ENCODE data around the gene TUBA4B.
"Not testable (repeated sequence)": the region's sequence is repeated elsewhere in the genome, so short reads cannot be mapped to it uniquely, and the experiment has no call there.

Gene TUBA4B

DNA sequence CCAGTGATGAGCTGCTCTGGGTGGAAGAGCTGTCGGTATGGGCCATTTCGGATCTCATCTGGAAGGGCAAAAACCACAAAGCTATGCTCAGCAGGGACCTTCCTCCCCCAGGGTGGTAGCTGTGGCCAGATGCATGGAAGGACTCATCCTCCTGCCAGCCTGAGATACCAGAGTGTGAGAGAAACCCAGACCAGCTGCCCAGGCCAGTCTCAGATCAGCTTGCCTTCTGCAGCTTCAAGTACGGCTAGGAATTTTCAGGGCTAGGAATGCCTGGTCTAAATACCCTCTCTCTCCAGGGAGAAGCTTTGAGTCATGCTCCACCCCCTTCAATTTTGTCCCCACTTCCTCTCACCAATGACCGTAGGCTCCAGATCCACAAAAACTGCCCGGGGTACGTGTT is 1.4 kb upstream of the TUBA4B start:
- Histone ChIP-seq H3K4me1 (ENCODE audit: control extremely low read depth in 1 of 4, control insufficient read depth in 4 of 4, insufficient read depth in 4 of 4, low read length in 3 of 4) (peaks cover 31 to 82% (median 79%) of the 10 kb centered on the region in 4 experiments), H3K36me3 (ENCODE audit: control insufficient read depth in 4 of 4, insufficient read depth in 4 of 4, low read length in 3 of 4) (peaks cover 0 to 22% (median 13%) of the 10 kb centered on the region in 4 experiments), H3K9me3 (ENCODE audit: control extremely low read depth in 1 of 5, control insufficient read depth in 4 of 5, insufficient read depth in 2 of 5, low read depth in 1 of 5, low read length in 4 of 5) (no peaks in the 10 kb centered on the region), H3K4me3 (ENCODE audit: control insufficient read depth in 1 of 7, extremely low read depth in 1 of 7, insufficient read depth in 4 of 7, low read depth in 2 of 7, low read length in 6 of 7) (peak overlapping the region in 1 of 7 experiments; percentile 25), H3K27ac (ENCODE audit: insufficient read depth in 1 of 2, low read depth in 1 of 2, low read length in 2 of 2, poor library complexity in 1 of 2, severe bottlenecking in 2 of 2) (no peak overlapping the region), H3K27me3 (replicated peaks in 2 of 5; ENCODE audit: control insufficient read depth in 4 of 5, insufficient read depth in 5 of 5, low read length in 4 of 5) (peaks cover 0 to 10% (median 0%) of the 10 kb centered on the region in 5 experiments)
- ChIA-PET POLR2A (interaction anchor here (0.6 kb wide), 1 partner anchor 990 kb away, joined by 4 read pairs; no protein-coding TSS in a partner anchor), CTCF (interaction anchor here (0.7 to 8.7 kb wide), 9 partner anchors 20 to 278 kb away, joined by 3 to 81 read pairs (median 3); partner anchors contain the start of gene DNAJB2)
- WGBS (ENCODE audit: insufficient coverage) = 90% methylated on average over 4 of the region's 6 CpGs
- DNase-seq = no peak

- H3K27me3 ChIP-seq (replicated peaks in 2 of 5; ENCODE audit: control insufficient read depth in 4 of 5, insufficient read depth in 5 of 5, low read length in 4 of 5) = peaks cover 0 to 10% (median 0%) of the 10 kb centered on the region in 5 experiments
- no peak overlapping the region for H3K27ac ChIP-seq (ENCODE audit: insufficient read depth in 1 of 2, low read depth in 1 of 2, low read length in 2 of 2, poor library complexity in 1 of 2, severe bottlenecking in 2 of 2)
- no peak for DNase-seq
- no peaks in the 10 kb centered on the region for H3K9me3 ChIP-seq (ENCODE audit: control extremely low read depth in 1 of 5, control insufficient read depth in 4 of 5, insufficient read depth in 2 of 5, low read depth in 1 of 5, low read length in 4 of 5)
- ChIA-PET CTCF (interaction anchor here (0.9 to 8.7 kb wide), 10 partner anchors 20 to 97 kb away, joined by 3 to 81 read pairs (median 4); partner anchors contain the start of genes ANKZF1, ATG9A and DNAJB2), POLR2A (interaction anchor here (0.6 to 1.1 kb wide), 2 partner anchors 22 to 990 kb away, joined by 3 to 4 read pairs; no protein-coding TSS in a partner anchor)
- H3K36me3 ChIP-seq (ENCODE audit: control insufficient read depth in 4 of 4, insufficient read depth in 4 of 4, low read length in 3 of 4) = peaks cover 0 to 22% (median 13%) of the 10 kb centered on the region in 4 experiments
- peak overlapping the region in 5 of 7 experiments; percentile 8 to 97 (median 84) for H3K4me3 ChIP-seq (ENCODE audit: control insufficient read depth in 1 of 7, extremely low read depth in 1 of 7, insufficient read depth in 4 of 7, low read depth in 2 of 7, low read length in 6 of 7)
- WGBS (ENCODE audit: insufficient coverage) = 94% methylated on average over 3 of the region's 5 CpGs
- H3K4me1 ChIP-seq (ENCODE audit: control extremely low read depth in 1 of 4, control insufficient read depth in 4 of 4, insufficient read depth in 4 of 4, low read length in 3 of 4) = peaks cover 27 to 78% (median 74%) of the 10 kb centered on the region in 4 experiments
Measured at GRCh38 chr2:219252084-219252483, 959 bp upstream of the TUBA4B start.

DNA sequence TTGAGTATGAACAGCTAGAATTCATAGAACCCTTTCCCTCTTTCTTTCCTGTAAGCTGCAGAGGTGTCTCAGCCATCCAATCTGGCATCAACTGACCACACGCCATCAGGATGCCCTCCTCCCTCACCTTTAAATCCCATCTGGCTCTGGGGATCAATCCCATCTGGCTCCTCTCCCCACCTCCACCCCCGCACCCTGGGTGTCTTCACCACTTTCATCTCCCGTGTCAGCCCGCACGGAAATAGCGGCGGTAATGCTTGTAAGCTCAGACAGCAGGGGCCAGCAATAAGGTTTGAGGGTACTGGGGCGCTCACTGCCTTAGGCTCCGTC is 508 bp upstream of the TUBA4B start:
- H3K36me3 ChIP-seq (ENCODE audit: control insufficient read depth in 4 of 4, insufficient read depth in 4 of 4, low read length in 3 of 4) = peaks cover 0 to 22% (median 13%) of the 10 kb centered on the region in 4 experiments
- ChIA-PET POLR2A (interaction anchor here (1.1 kb wide), 1 partner anchor 22 kb away, joined by 3 read pairs; no protein-coding TSS in a partner anchor), CTCF (interaction anchor here (0.6 to 8.7 kb wide), 9 partner anchors 23 to 100 kb away, joined by 3 to 81 read pairs (median 4); partner anchors contain the start of genes ANKZF1, ATG9A and DNAJB2)
- DNase-seq = no peak
- no peak overlapping the region for H3K27ac ChIP-seq (ENCODE audit: insufficient read depth in 1 of 2, low read depth in 1 of 2, low read length in 2 of 2, poor library complexity in 1 of 2, severe bottlenecking in 2 of 2)
- H3K9me3 ChIP-seq (ENCODE audit: control extremely low read depth in 1 of 5, control insufficient read depth in 4 of 5, insufficient read depth in 2 of 5, low read depth in 1 of 5, low read length in 4 of 5) = no peaks in the 10 kb centered on the region
- H3K4me1 ChIP-seq (ENCODE audit: control extremely low read depth in 1 of 4, control insufficient read depth in 4 of 4, insufficient read depth in 4 of 4, low read length in 3 of 4) = peaks cover 24 to 73% (median 70%) of the 10 kb centered on the region in 4 experiments
- H3K27me3 ChIP-seq (replicated peaks in 2 of 5; ENCODE audit: control insufficient read depth in 4 of 5, insufficient read depth in 5 of 5, low read length in 4 of 5) = peaks cover 0 to 10% (median 0%) of the 10 kb centered on the region in 5 experiments
- 8% methylated on average over 9 of the region's 9 CpGs for WGBS (ENCODE audit: insufficient coverage)
- H3K4me3 ChIP-seq (ENCODE audit: control insufficient read depth in 1 of 7, extremely low read depth in 1 of 7, insufficient read depth in 4 of 7, low read depth in 2 of 7, low read length in 6 of 7) = peak overlapping the region; percentile 15 to 97 (median 75)

- H3K9me3 ChIP-seq (ENCODE audit: control extremely low read depth in 1 of 5, control insufficient read depth in 4 of 5, insufficient read depth in 2 of 5, low read depth in 1 of 5, low read length in 4 of 5) = no peaks in the 10 kb centered on the region
- H3K27me3 ChIP-seq (replicated peaks in 2 of 5; ENCODE audit: control insufficient read depth in 4 of 5, insufficient read depth in 5 of 5, low read length in 4 of 5) = peaks cover 0 to 10% (median 0%) of the 10 kb centered on the region in 5 experiments
- DNase-seq = peak; percentile 67 to 84 (median 82)
- WGBS (ENCODE audit: insufficient coverage) = 0% methylated on average over 66 of the region's 76 CpGs
- H3K4me3 ChIP-seq (ENCODE audit: control insufficient read depth in 1 of 7, extremely low read depth in 1 of 7, insufficient read depth in 4 of 7, low read depth in 2 of 7, low read length in 6 of 7) = peak within 1 kb of the TSS; percentile 51 to 97 (median 75)
- POLR2A ChIA-PET = interaction anchor here (0.7 to 1.6 kb wide), 7 partner anchors 9 to 48 kb away, joined by 3 to 9 read pairs (median 3); partner anchors contain the start of genes ANKZF1, ATG9A, GLB1L and STK16
- peaks cover 10 to 59% (median 56%) of the 10 kb centered on the region in 4 experiments for H3K4me1 ChIP-seq (ENCODE audit: control extremely low read depth in 1 of 4, control insufficient read depth in 4 of 4, insufficient read depth in 4 of 4, low read length in 3 of 4)
- CTCF ChIA-PET = interaction anchor here (0.9 to 8.7 kb wide), 13 partner anchors 9 to 100 kb away, joined by 3 to 81 read pairs (median 4); partner anchors contain the start of genes ANKZF1, ATG9A, DNAJB2 and GLB1L
- peaks cover 0 to 15% (median 9%) of the 10 kb centered on the region in 4 experiments for H3K36me3 ChIP-seq (ENCODE audit: control insufficient read depth in 4 of 4, insufficient read depth in 4 of 4, low read length in 3 of 4)
- H3K27ac ChIP-seq (ENCODE audit: insufficient read depth in 1 of 2, low read depth in 1 of 2, low read length in 2 of 2, poor library complexity in 1 of 2, severe bottlenecking in 2 of 2) = peak within 1 kb of the TSS in 1 of 2 experiments; percentile 58
Measured at GRCh38 chr2:219253753-219254589, 928 bp downstream of the TUBA4B start, which contains the start of gene TUBA4A. TUBA4A (minus strand) TSS chr2:219253918; CDS start chr2:219253858, 60 bp downstream.

DNA sequence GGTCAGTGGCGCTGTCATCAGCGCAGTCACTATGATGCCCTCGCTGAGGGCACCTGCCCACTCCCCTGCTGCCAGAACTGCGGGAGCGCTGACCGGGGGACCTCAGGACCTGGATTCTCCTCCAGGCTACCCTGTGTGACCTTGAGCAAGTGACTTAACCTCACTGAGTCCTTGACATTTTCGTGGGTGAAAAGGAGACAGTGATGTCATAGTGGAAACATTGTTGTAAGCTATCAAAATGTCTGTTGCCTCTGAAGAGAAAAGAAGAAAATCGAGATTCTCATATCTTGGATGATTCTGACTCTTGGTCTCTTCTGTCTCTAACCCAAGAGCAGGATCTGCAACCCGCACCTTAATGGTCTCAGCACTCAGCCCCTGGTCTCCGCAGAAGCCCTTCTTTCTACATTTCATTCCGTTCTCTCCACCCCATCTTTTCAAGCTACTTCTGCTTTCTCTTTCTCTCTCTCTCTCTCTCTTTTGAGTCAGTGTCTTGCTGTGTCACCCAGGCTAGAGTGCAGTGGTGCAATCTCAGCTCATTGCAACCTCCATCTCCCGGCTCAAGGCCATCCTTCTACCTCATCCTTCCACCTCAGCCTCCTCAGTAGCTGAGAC is 1.7 kb downstream of the TUBA4B start:
- Histone ChIP-seq H3K4me3 (ENCODE audit: control insufficient read depth in 1 of 7, extremely low read depth in 1 of 7, insufficient read depth in 4 of 7, low read depth in 2 of 7, low read length in 6 of 7) (peak overlapping the region; percentile 51 to 97 (median 75)), H3K27ac (ENCODE audit: insufficient read depth in 1 of 2, low read depth in 1 of 2, low read length in 2 of 2, poor library complexity in 1 of 2, severe bottlenecking in 2 of 2) (no peak overlapping the region), H3K36me3 (ENCODE audit: control insufficient read depth in 4 of 4, insufficient read depth in 4 of 4, low read length in 3 of 4) (peaks cover 0 to 15% (median 7%) of the 10 kb centered on the region in 4 experiments), H3K4me1 (ENCODE audit: control extremely low read depth in 1 of 4, control insufficient read depth in 4 of 4, insufficient read depth in 4 of 4, low read length in 3 of 4) (peaks cover 6 to 52% (median 48%) of the 10 kb centered on the region in 4 experiments), H3K27me3 (replicated peaks in 2 of 5; ENCODE audit: control insufficient read depth in 4 of 5, insufficient read depth in 5 of 5, low read length in 4 of 5) (peaks cover 0 to 10% (median 0%) of the 10 kb centered on the region in 5 experiments), H3K9me3 (ENCODE audit: control extremely low read depth in 1 of 5, control insufficient read depth in 4 of 5, insufficient read depth in 2 of 5, low read depth in 1 of 5, low read length in 4 of 5) (no peaks in the 10 kb centered on the region)
- 2% methylated on average over 5 of the region's 12 CpGs for WGBS (ENCODE audit: insufficient coverage)
- ChIA-PET CTCF (interaction anchor here (1.0 to 8.7 kb wide), 15 partner anchors 9 to 99 kb away, joined by 3 to 81 read pairs (median 4); partner anchors contain the start of genes ANKZF1, ATG9A, DNAJB2 and GLB1L), POLR2A (interaction anchor here (1.0 to 1.6 kb wide), 4 partner anchors 26 to 48 kb away, joined by 3 to 5 read pairs (median 4); partner anchors contain the start of genes ANKZF1, ATG9A and ZFAND2B)
- DNase-seq = peak; percentile 61 to 87 (median 80)

- POLR2A ChIA-PET; H3K27me3 ChIP-seq (replicated peaks in 2 of 5; ENCODE audit: control insufficient read depth in 4 of 5, insufficient read depth in 5 of 5, low read length in 4 of 5); H3K36me3 ChIP-seq (ENCODE audit: control insufficient read depth in 4 of 4, insufficient read depth in 4 of 4, low read length in 3 of 4); DNase-seq; H3K4me3 ChIP-seq (ENCODE audit: control insufficient read depth in 1 of 7, extremely low read depth in 1 of 7, insufficient read depth in 4 of 7, low read depth in 2 of 7, low read length in 6 of 7); H3K9me3 ChIP-seq (ENCODE audit: control extremely low read depth in 1 of 5, control insufficient read depth in 4 of 5, insufficient read depth in 2 of 5, low read depth in 1 of 5, low read length in 4 of 5); H3K27ac ChIP-seq (ENCODE audit: insufficient read depth in 1 of 2, low read depth in 1 of 2, low read length in 2 of 2, poor library complexity in 1 of 2, severe bottlenecking in 2 of 2): not testable (repeated sequence)
- 95% methylated on average over 4 of the region's 10 CpGs for WGBS (ENCODE audit: insufficient coverage)
- CTCF ChIA-PET = interaction anchor here (1.0 to 8.7 kb wide), 2 partner anchors 12 to 19 kb away, joined by 3 to 81 read pairs; partner anchors contain the start of gene DNAJB2
- peaks cover 0 to 28% (median 19%) of the 10 kb centered on the region in 4 experiments for H3K4me1 ChIP-seq (ENCODE audit: control extremely low read depth in 1 of 4, control insufficient read depth in 4 of 4, insufficient read depth in 4 of 4, low read length in 3 of 4)
Measured at GRCh38 chr2:219258942-219259341, 5.9 kb downstream of the TUBA4B start.
